GM19372 (cell line): ENCODE data around the gene DAB1.

ENCODE experiments used
- ATAC-seq: cut with Tn5 transposase; IDR thresholded peaks from one replicate; pipeline ENCODE4 v1.9.1; 2021; ENCODE audit warnings: mild to moderate bottlenecking, low read depth, moderate library complexity; ENCODE audit not compliant: unreplicated experiment

The DAB1 gene

GRCh38 chr1:57420981-57421785, 2.7 kb downstream of the DAB1 start:
- no peak for ATAC-seq

GRCh38 chr1:57418971-57419370, 4.9 kb downstream of the DAB1 start:
- ATAC-seq: no peak

DNA sequence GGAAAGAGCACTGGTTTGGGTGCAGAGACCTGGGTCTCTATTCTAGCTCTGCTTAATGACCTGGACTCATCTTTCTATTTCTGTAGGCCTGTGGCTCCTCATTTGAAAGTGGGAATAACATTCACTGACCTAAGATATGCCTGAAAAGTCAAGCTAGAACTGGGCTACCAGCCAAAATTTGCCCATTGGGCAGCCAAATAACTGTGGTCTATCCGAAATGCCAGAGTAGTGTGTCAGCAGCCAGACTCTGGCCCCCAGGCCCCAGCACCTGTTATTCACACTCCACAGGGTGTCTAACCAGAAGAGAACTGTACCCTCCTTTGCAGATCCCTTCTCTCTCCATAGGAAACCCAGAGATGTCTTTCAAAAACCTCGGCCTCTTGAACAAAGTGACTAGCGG, 12.6 kb downstream of the DAB1 start:
- ATAC-seq: no peak

DNA sequence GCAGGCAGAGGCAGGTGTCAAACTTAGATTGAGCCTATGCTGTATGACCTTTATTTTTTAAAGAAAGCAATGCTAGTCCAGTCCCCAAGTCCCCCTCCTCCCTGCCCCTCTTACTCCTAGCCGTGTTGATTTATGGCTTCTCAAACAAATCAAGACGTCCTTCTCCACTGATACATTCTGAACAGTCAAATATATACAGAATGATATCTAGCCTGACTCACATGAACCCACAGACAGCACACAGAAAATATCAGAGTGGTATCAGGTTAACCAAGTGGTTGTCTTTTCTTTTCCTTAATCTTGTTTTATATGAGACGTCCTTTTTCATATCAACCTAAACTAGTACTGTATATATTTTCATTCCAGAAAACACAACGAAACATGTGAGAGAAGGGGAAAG, 13.4 kb downstream of the DAB1 start:
- no peak for ATAC-seq

- ATAC-seq: no peak
Observed at GRCh38 chr1:57407928-57408327, 15.9 kb downstream of the DAB1 start.

DNA sequence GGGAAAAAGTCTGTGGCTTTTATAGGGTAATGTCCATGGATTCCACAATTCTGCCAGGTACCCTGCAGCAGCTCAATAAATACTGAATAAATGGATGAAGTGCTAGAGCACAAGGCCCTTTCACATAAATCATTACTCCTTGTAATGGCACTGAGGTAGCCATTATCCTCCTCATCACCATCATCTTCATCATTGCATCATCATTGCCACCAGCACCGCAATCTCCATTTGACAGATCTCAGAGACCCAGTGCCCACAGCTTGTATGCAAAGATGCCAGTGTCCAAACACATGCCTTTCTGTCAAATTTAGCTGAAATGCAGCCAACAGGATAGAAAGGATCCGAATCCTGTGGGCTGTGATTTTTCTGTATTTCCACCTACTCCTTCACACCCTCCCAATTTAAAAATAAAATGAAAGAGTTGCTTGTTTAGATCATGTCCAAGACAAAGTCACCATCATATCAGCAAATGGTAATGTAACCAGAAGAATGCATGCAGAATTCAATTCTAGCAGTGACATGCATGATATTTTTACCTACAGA, 17.4 kb downstream of the DAB1 start:
- no peak for ATAC-seq

GRCh38 chr1:57404884-57405283, 19.0 kb downstream of the DAB1 start:
- no peak for ATAC-seq

GRCh38 chr1:57403201-57403600, 20.7 kb downstream of the DAB1 start:
- no peak for ATAC-seq

- no peak for ATAC-seq
Observed at GRCh38 chr1:57401671-57402070, 22.2 kb downstream of the DAB1 start.

DNA sequence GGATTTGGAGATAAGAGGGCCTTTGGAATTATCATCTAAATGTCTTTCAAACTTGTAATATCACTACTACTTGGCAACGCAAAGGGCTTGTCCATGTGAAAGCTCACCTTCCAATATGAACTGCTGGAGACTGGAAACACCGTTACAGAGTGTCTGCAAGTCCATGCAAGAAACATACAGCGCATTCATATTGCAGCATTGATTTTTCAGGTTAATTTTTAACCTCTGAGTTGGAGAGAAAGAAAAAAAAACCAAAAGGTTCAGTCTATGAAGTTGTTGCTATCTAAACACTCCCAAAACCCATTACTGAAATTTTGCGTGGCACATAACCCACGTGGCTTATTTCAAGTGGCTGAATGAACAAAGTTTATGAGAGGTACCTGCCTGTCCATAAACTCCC, 23.8 kb downstream of the DAB1 start:
- ATAC-seq: no peak

DNA sequence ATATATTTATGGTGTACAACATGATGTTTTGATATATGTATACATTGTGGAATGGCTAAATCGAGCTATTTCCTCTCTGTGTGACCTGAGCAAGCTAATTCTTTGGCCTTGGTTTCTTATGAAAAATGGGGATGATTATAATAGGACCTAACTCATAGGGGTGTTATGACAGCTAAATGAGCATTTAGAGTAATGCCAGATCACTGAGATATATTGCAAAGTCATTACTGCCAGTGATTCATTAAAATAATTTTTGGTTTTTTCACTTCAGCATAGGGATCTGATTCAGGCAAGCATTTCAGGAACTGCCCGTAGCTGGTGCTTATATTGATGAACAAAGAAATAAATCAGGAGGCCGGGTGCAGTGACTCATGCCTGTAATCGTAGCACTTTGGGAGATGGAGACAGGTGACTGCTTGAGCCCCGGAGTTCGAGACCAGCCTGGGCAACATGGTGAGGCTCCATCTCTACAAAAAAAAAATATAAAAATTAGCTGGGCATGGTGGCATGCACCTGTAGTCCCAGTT, 30.7 kb downstream of the DAB1 start:
- ATAC-seq: no peak

DNA sequence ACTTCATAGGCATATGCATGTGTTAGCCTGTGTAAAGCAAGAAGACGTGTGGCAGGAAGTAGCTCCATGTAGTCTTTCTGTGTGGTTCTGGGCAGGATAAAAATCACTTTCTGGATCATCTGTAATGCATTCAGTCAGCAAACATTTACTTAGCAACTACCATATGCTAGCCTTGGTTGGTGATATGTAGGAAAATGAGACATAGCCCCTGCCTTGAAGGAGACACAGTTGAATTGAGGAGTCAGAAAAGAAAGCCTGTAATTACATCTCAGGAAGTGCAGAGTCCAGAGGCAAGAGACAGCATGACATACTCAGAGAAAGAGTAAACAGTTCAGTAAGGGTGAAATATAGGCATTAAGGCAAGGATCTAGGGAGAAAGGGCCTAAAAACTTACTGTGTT, 38.5 kb downstream of the DAB1 start:
- ATAC-seq: no peak

- no peak for ATAC-seq
Observed at GRCh38 chr1:57384901-57385300, 39.0 kb downstream of the DAB1 start.

DNA sequence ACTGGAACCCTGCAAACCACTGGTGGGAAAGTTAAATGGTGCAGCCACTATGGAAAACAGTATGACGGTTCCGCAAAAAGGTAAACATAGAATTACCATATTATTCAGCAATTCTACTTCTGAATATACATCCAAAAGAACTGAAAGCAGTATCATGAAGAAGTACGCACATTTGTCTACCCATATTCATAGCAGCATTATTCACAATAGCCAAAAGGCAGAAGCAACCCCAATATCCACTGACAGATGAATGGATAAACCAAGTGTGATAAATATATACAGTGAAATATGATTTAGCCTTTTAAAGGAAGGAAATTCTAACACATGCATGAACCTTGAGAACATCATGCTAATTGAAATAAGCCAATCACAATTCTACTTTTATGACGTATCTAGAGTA, 39.6 kb downstream of the DAB1 start:
- ATAC-seq: no peak

DNA sequence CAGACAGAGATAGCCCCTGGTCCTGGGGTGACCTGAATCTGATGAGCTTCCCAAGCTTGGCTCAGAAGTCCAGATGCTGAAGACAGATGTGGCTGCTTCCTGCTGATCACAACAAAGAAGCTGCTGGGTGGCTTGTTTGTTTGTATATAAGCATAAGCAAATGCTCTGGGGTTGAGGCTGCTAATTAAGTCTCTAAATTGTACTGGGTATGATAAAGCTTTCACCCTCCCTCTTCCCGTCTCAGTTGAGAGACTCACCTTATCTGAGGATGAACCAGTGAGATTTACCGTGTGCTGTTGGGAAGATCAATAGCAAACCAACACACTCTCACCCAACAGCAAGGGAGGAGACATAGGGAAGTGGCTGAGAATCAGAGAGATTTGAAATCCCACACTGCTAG, 42.0 kb downstream of the DAB1 start:
- no peak for ATAC-seq

GRCh38 chr1:57381426-57381825, 42.4 kb downstream of the DAB1 start:
- no peak for ATAC-seq

- no peak for ATAC-seq
Observed at GRCh38 chr1:57380923-57381322, 42.9 kb downstream of the DAB1 start.

DNA sequence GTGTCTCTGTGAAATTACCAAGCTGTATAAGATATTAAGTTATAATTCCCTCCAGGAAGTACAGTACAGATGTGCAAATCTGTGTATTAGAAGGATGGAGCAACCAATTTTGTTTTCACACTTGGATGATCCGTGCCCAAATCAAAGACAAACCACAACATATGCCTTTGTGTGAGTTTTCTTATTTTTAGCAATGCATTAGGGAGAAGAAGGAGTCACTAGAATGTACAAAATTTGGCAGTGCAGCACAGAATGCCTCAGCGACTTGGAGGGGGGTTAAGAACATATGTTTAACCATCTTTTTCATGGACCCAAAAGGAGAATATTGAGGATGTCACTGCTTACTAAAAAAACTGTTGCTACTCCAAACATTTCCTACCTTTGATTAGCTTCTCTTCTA, 45.3 kb downstream of the DAB1 start:
- no peak for ATAC-seq

GRCh38 chr1:57377339-57378139, 46.3 kb downstream of the DAB1 start:
- no peak for ATAC-seq

DNA sequence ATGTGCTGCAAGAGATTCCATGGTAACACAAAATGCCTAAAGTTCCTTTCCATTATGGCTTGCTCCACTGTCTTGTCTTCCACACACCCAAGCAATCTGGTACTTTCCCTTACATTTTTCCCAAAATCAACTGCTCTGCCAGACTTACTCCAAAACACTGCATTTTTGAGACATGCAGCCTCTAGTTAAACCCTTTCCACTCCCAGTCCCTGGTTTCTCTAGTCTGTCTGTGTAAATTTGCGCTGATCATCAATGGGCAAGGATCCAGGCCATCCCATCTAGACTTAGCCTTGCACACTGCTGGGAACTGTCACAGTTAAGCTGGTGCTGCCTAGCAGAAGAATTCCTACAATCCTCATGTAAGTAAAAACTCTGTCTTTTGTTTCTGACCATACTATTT, 47.8 kb downstream of the DAB1 start:
- ATAC-seq: no peak

DNA sequence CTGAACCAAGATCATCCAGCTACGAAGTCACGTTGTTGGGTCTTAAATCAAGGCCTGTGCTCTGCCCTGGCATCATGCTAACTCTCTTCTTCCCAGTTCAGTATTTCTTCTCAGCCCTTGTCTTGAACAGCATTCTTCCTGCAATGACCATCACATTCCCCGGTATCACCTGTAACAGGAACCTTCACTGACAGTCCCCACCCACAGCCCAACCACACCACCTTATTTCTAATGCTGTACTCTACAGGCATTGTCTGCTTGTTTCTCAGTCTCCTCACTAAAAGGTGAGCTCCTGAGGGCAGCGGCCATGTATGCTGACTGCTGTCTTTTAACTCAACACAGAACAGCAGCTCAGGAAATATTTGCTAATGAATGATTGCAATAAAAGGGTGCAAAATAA, 54.0 kb downstream of the DAB1 start:
- no peak for ATAC-seq
